Epithelial cell of proximal tubule (primary cell): ENCODE data around the gene TM2D1. TPM values are rescaled to one million over a fixed set of nuclear protein-coding genes. Genes with fewer than 3 reads are reported as not detected.
A peak's percentile ranks its signal among the peaks of the same experiment; 100 is the strongest.
"Not testable (repeated sequence)": the region's sequence is repeated elsewhere in the genome, so short reads cannot be mapped to it uniquely, and the experiment has no call there.

Experiments used
- DNase-seq: peaks from one replicate; pipeline ENCODE4 v3.0.0-alpha.2; 2011; ENCODE audit warnings: low read depth
- H3K4me3 ChIP-seq: 2 replicates; pipeline ENCODE4 v1.5.1; 2011; ENCODE audit warnings: low read depth, mild to moderate bottlenecking, low read length
- total RNA-seq: library from RNA; depleted of rRNA; stranded (reverse); fragments of >200 nt; gene quantifications from 2 replicates; pipeline ENCODE4 v1.2.3, GENCODE V29; 2015
- TF ChIP-seq, protein P1 (sequence below): conservative IDR thresholded peaks from 2 replicates; pipeline ENCODE4 v1.5.1; 2012; ENCODE audit warnings: low read depth, mild to moderate bottlenecking, low read length

Gene TM2D1
- total RNA-seq, 1 donor from 2014 or later, result 59.5 TPM

DNA sequence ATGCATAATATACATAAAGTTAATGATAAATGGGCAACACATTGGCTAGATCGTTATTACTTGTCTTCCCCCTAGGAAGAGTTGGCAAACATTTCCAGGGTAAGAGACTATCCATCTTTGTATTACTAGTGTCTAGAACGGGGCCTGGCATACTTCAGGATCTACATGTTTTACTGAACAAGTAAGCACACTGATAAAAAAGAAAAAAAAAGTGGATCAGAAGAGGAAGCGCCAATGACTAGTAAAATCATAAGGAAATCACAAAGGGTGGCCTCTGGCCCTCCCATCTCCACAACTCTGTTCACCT lies 482 bp downstream of the TM2D1 start:
- DNase-seq, result no peak
- TF ChIP-seq, protein P1, sequence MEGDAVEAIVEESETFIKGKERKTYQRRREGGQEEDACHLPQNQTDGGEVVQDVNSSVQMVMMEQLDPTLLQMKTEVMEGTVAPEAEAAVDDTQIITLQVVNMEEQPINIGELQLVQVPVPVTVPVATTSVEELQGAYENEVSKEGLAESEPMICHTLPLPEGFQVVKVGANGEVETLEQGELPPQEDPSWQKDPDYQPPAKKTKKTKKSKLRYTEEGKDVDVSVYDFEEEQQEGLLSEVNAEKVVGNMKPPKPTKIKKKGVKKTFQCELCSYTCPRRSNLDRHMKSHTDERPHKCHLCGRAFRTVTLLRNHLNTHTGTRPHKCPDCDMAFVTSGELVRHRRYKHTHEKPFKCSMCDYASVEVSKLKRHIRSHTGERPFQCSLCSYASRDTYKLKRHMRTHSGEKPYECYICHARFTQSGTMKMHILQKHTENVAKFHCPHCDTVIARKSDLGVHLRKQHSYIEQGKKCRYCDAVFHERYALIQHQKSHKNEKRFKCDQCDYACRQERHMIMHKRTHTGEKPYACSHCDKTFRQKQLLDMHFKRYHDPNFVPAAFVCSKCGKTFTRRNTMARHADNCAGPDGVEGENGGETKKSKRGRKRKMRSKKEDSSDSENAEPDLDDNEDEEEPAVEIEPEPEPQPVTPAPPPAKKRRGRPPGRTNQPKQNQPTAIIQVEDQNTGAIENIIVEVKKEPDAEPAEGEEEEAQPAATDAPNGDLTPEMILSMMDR, result no peak
- H3K4me3 ChIP-seq, result peak overlapping the region; percentile 98

DNA sequence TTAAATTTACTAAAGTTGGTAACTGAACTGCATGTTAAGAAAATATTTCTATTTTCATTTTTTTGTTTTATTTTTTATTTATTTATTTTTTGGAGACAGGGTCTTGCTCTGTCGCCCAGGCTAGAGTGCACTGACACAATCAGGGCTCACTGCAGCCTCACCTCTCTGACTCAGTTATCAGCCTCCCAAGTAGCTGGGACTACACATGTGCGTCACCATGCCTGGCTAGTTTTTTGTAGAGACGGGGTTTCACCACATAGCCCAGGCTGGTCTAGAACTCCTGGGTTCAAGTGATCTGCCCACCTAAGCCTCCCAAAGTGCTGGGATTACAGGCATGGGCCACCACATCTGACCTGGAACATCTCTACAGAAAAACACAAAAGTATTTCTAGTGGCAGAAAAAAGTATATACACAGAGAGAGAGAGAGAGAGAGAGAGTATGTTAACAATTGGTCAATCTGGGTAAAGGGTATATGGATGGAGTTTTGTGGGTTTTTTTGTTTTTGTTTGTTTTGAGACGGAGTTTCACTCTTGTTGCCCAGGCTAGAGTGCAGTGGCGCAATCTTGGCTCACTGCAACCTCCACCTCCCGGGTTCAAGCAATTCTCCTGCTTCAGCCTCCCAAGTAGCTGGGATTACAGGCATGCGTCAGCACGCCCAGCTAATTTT lies 5.8 kb downstream of the TM2D1 start:
- not testable (repeated sequence) for H3K4me3 ChIP-seq, DNase-seq

DNA sequence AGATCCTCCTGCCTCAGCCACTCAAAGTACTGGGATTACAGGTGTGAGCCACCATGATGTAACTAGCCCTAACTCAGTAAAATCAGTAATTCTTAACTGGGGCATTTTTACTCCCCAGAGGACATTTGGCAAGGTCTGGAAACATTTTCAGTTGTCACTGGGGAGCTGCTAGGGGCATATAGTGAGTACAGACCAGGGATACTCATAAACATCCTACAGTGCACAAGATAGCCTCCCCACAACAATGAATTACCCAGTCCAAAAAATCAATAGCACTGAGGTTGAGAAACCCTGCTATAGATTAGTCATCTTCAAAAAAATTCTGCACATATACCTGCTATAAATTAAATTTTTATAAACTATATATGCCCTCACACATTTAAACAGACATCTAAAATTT lies 13.0 kb downstream of the TM2D1 start:
- TF ChIP-seq, protein P1, result no peak
- no peak overlapping the region for H3K4me3 ChIP-seq
- no peak for DNase-seq

DNA sequence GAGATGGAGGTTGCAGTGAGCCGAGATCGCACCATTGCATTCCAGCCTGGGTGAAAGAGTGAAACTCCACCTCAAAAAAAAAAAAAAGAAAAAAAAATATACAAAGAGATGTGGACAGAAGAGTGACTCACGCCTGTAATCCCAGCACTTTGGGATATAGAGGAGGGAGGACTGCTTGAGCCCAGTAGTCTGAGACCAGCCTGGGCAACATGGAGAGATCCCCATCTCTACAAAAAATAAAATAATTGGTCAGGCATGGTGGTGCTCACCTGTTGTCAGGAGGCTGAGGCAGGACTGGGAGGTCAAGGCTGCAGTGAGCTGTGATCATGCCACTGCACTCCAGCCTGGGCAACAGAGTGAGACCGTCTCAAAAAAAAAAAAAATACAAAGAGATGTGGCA lies 13.7 kb downstream of the TM2D1 start:
- DNase-seq, H3K4me3 ChIP-seq: not testable (repeated sequence)

DNA sequence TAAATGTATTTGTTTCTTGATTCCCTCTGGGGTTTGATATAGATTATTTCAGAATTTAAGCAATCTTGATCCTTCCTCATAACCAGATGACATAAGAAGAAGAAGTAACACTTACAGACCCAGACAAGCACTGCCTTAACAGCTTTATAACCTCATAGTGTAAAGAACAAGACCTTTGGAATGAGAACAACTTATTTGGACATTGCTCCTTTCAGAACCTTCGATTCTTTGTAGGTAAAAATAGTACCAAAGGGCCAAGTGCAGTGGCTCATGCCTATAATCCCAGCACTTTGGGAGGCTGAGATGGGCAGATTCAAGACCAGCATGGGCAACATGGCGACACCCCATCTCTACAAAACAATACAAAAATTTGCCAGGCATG lies 15.0 kb downstream of the TM2D1 start:
- TF ChIP-seq, protein P1, result no peak
- H3K4me3 ChIP-seq, result no peak overlapping the region
- no peak for DNase-seq

DNA sequence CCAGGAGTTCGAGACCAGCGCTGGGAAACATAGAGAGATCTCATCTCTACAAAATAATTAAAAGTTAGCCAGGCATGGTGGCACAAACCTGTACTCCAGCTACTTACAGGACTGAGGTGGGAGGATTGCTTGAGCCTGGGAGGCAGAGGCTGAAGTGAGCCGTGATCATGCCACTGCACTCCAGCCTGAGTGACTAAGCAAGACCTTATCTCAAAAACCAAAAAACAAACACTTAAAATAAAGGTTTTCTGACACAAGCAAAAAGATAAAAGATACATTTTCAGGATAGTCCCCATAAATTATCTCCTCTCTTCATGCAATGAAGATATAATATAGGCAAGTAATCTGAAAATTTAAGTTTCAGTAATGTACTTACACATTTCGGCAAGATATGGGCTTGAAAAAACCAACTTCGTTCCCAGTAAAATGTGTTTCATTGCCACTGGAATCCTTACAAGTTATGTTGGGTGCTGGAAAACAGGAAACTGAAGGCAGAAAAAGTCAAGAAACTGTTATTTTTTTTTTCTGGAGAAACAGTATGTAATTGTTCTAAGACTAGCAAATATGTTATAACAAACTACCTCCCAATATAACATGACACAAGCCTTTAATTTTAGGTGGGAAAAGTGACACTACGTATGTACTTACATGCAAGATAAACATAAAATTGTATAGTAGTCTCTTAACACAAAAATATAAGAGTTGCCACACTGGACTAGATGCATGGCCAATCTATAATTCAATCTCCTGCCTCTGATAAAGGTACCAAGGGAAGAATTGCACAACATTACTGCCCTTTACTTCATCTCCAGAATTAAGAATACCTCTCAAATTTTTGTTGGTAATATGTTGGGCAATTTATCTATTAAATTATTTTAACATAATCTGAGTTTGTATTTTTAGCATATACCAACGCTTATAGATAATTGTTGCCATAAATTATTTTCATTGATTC lies 15.7 kb downstream of the TM2D1 start:
- no peak overlapping the region for H3K4me3 ChIP-seq
- DNase-seq, result no peak
- TF ChIP-seq, protein P1, result no peak

DNA sequence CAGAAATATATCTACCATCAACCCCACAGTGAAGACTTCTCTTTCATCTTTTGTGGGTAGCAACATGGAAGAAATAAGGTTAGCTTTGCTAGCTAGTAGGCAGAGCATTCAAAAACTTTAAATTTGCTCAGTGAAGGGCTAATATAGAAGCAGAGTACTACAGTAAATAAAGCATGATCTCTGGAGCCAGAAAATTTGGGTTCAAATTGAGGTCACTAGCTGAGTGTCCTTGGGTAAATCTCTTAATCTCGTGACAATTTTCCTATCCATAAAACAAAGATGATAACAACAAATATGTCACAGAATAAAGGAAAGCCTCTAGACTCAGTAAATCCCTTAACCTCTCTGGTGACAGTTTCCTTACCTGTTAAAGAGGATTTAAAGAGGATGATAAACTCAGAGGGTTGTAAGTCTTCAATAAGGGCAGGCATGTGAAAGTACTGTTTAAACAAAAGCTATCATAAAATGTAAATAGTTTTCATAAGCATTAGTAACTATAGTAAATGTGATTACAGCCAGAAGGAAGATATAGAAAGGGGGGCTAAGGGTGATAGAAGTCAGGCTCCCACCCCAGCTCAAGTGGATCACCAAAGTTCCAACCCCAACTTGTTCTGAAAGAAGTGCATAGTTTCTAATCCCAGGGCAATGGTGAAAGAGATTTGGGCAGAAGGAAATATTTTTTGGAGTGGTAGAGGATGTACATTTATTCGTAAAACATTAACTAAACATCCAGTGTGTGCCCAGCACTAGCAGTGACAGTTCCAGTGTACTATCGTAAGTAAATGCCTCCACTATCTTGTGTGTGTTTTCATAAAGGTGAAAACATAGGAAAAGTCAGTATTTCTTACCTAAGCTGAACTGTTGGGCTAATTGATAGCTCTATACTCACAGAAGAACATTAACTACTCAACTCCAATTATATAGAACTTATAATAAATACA lies 24.8 kb downstream of the TM2D1 start:
- TF ChIP-seq, protein P1, result no peak
- H3K4me3 ChIP-seq, result no peak overlapping the region
- DNase-seq, result no peak
